A549 (cell line): ENCODE measurements around the gene TTC12. TPM values are rescaled to one million over a fixed set of nuclear protein-coding genes. Genes with fewer than 3 reads are reported as not detected.

ENCODE experiments used
- ATAC-seq, 2 experiments: fragments of 200-7000 bp in 1 of 2; fragments of >200 bp in 1 of 2; cut with Nextera tagmentation in 1 of 2; cut with Tn5 transposase in 1 of 2; 3 replicates each; pipeline versions ENCODE4 v1.8.0 to v1.9.1; 2018 to 2020; ENCODE audit warnings: mild to moderate bottlenecking in 1 of 2, moderate library complexity in 1 of 2
- CTCF ChIA-PET: fragments of 300-600 bp; sonication (Branson Sonifier 250); formaldehyde crosslinking; extraction: SDS; loops from one replicate; lab custom pipeline; 2021; ENCODE audit warnings: antibody characterized with exemption, inconsistent platforms; lab: Yijun Ruan, JAX
- POLR2A ChIA-PET: fragments of 350-600 bp; formaldehyde crosslinking; extraction: SDS; loops from one replicate; lab custom pipeline; 2021; ENCODE audit warnings: antibody characterized with exemption, inconsistent platforms; lab: Yijun Ruan, JAX
- DNase-seq, 2 experiments: peaks; one replicate each; pipeline versions ENCODE4 v3.0.0 to v3.0.0-alpha.2; 2011 to 2016; ENCODE audit warnings: low read depth in 1 of 2, low spot score in 1 of 2
- FAIRE-seq: peaks from 2 replicates; lab custom pipeline; 2011; peaks lifted over from hg19 to GRCh38; lab: Jason Lieb, UNC
- H3K27ac ChIP-seq, 2 experiments: fragments of >200 bp; sonication (Bioruptor Twin); formaldehyde crosslinking; 3 replicates each; pipeline ENCODE4 v1.5.1; 2016 to 2017
- H3K4me1 ChIP-seq: fragments of >200 bp; sonication (Bioruptor Twin); formaldehyde crosslinking; 3 replicates; pipeline ENCODE4 v1.6.1; 2016
- H3K4me2 ChIP-seq: fragments of >200 bp; sonication (Bioruptor Twin); formaldehyde crosslinking; 3 replicates; pipeline ENCODE4 v1.6.1; 2016
- H3K4me3 ChIP-seq: fragments of >200 bp; sonication (Bioruptor Twin); formaldehyde crosslinking; 3 replicates; pipeline ENCODE4 v1.5.1; 2016
- H3K9me3 ChIP-seq: fragments of >200 bp; sonication (Bioruptor Twin); formaldehyde crosslinking; 3 replicates; pipeline ENCODE4 v1.6.1; 2016
- EHF ChIP-seq: fragments of 250-450 bp; sonication (Bioruptor Pico); IDR thresholded peaks from 2 replicates; pipeline ENCODE4 v1.5.0; 2020; ENCODE audit warnings: mild to moderate bottlenecking
- FOSB ChIP-seq: fragments of 250-450 bp; sonication (Bioruptor Pico); IDR thresholded peaks from 2 replicates; pipeline ENCODE4 v1.5.0; 2020; ENCODE audit warnings: mild to moderate bottlenecking, moderate library complexity
- GATA3 ChIP-seq: IDR thresholded peaks from 2 replicates; pipeline ENCODE4 v1.6.1; 2012; ENCODE audit warnings: borderline replicate concordance
- HMGXB4 ChIP-seq: fragments of 250-450 bp; sonication (Bioruptor Pico); IDR thresholded peaks from 2 replicates; pipeline ENCODE4 v1.5.0; 2021; ENCODE audit warnings: mild to moderate bottlenecking, moderate library complexity, borderline replicate concordance
- HOXB13 ChIP-seq: fragments of 250-450 bp; sonication (Bioruptor Pico); IDR thresholded peaks from 2 replicates; pipeline ENCODE4 v1.5.0; 2020; ENCODE audit warnings: low read depth, mild to moderate bottlenecking, moderate library complexity
- HOXB5 ChIP-seq: fragments of 250-450 bp; sonication (Bioruptor Pico); IDR thresholded peaks from 2 replicates; pipeline ENCODE4 v1.5.0; 2020; ENCODE audit warnings: mild to moderate bottlenecking, moderate library complexity
- KDM5A ChIP-seq: fragments of 200-600 bp; sonication (generic); IDR thresholded peaks from 2 replicates; pipeline ENCODE4 v1.6.1; 2016; ENCODE audit warnings: antibody characterized with exemption, mild to moderate bottlenecking
- MAFK ChIP-seq: fragments of 450-650 bp; IDR thresholded peaks from 2 replicates; pipeline ENCODE4 v1.6.1; 2014; ENCODE audit not compliant: partially characterized antibody
- NR3C1 ChIP-seq: fragments of >200 bp; sonication (Bioruptor Twin); formaldehyde crosslinking; IDR thresholded peaks from 3 replicates; pipeline ENCODE4 v1.6.1; 2017
- POLR2A ChIP-seq: IDR thresholded peaks from 2 replicates; pipeline ENCODE4 v1.6.1; 2012; ENCODE audit warnings: mild to moderate bottlenecking, low read length
- SREBF2 ChIP-seq: fragments of 450-650 bp; IDR thresholded peaks from 2 replicates; pipeline ENCODE4 v1.6.1; 2014; ENCODE audit warnings: mild to moderate bottlenecking, moderate library complexity
- TFCP2L1 ChIP-seq: fragments of 250-450 bp; sonication (Bioruptor Pico); IDR thresholded peaks from 2 replicates; pipeline ENCODE4 v1.5.0; 2021; ENCODE audit warnings: mild to moderate bottlenecking
- USF2 ChIP-seq: fragments of 450-650 bp; IDR thresholded peaks from 2 replicates; pipeline ENCODE4 v1.6.1; 2014; ENCODE audit warnings: antibody characterized with exemption
- ZC3H11A ChIP-seq: fragments of 450-650 bp; IDR thresholded peaks from 2 replicates; pipeline ENCODE4 v1.6.1; 2014; ENCODE audit warnings: antibody characterized with exemption, mild to moderate bottlenecking
- WGBS: methylation state at CpG from one replicate; pipeline ENCODE4 v1.1.6; 2017; ENCODE audit errors: missing lambda C conversion rate; 5-methylcytosine and 5-hydroxymethylcytosine counted together
- polyA plus RNA-seq, 4 experiments: library from polyadenylated mRNA; depleted of rRNA in 3 of 4; stranded (reverse); fragments of >200 nt; fragmentation: RNase III in 1 of 4; extraction: RNeasy Plus Mini Kit Qiagen cat#74134 plus additional on column Dnase treatment in 1 of 4; gene quantifications; 2 replicates in 3 of 4; 3 replicates in 1 of 4; pipeline ENCODE4 v1.2.3, GENCODE V29; 2011 to 2017
- TF ChIP-seq, protein P1 (sequence below): fragments of >200 bp; sonication (Bioruptor Twin); formaldehyde crosslinking; IDR thresholded peaks from 3 replicates; pipeline ENCODE4 v1.6.1; 2016

The TTC12 gene
- polyA plus RNA-seq, 2 of the 4 experiments (the other 2 are of a cell fraction), result 5.9 to 13.5 TPM

- no peak within 1 kb of the TSS for H3K27ac ChIP-seq
- H3K4me3 ChIP-seq, result no peak within 1 kb of the TSS
- POLR2A ChIA-PET, result no interaction called here
- FAIRE-seq, result no peak
- H3K4me2 ChIP-seq, result no peak within 1 kb of the TSS
- CTCF ChIA-PET, result no interaction called here
- 92% methylated on average over 2 of the region's 46 CpGs for WGBS
- H3K4me1 ChIP-seq, result no peaks in the 10 kb centered on the region
- no peak for DNase-seq
- TF ChIP-seq SREBF2, result no peak
- no peak for TF ChIP-seq HMGXB4 (CRISPR knock-in tag)
- TF ChIP-seq HOXB13 (CRISPR knock-in tag), result no peak
- no peak for TF ChIP-seq EHF (CRISPR knock-in tag)
- H3K9me3 ChIP-seq, result no peaks in the 10 kb centered on the region
- ATAC-seq, result no peak
Observed at GRCh38 chr11:113387605-113388211, 73.3 kb downstream of the TTC12 start, which contains the start of gene ANKK1. Gene ANKK1 (plus strand): TSS chr11:113387779. CDS start chr11:113387885, 106 bp downstream.

DNA sequence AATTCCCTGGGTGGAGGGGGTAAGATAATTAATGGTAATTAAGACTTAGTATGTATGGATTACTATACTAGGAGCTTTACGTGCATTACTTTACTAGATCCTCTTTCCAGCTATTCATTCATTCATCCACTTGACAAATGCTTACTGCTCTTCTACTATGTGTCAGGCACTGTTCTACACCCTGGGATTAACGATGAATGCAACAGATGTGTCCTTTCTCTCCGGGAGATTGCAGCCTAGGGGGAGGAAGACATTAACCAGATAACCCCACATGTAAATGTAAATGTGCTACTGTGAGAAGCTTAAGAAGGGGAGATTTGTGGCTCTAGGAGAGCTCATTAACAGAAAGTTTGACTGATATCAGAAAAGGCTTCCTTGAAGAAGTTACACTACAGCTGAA is 74.9 kb downstream of the TTC12 start:
- DNase-seq (no peak), FAIRE-seq (no peak), ATAC-seq (no peak)
- H3K4me2 ChIP-seq, result no peak overlapping the region
- no peaks in the 10 kb centered on the region for H3K4me1 ChIP-seq
- H3K9me3 ChIP-seq, result no peaks in the 10 kb centered on the region
- CTCF ChIA-PET, result interaction anchor here (0.7 to 1.5 kb wide), 2 partner anchors 10 to 144 kb away, joined by 3 to 4 read pairs; no protein-coding TSS in a partner anchor
- no peak for TF ChIP-seq MAFK
- no peak for TF ChIP-seq KDM5A
- no peak overlapping the region for H3K4me3 ChIP-seq
- 21% methylated on average over 3 of the region's 3 CpGs for WGBS
- POLR2A ChIA-PET, result no interaction called here
- H3K27ac ChIP-seq, result no peak overlapping the region

DNA sequence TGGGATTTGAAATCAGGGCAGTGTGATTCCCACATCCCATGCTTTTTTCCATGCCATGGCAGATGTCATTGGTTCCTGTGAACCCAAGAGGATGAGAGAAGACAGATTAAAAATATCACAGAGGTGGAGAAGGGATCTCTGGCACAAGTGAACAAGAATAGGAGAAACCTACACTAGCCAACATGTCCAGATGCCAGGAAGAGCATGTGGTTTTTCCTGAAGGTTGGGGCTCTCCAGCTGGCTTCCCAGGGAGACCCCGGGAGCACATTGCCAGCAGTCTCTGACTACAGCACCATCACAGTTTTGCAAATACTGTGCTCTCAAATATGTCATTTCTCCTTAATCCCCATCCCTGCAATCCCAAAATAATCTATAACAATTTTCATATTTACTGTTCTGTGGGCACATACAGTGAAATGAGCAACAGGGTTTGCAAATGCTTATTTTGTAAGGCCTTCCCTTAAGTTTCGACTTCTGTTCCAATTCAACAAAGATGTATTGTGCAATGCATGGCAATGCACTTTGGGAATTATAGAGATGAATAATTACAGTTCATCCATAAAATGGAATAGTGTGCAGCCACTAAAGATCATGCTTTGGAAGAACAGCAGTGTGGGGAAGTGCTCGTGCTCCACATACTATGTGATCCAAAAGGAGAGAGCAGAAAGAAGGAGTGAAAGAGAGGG is 78.0 kb downstream of the TTC12 start:
- ATAC-seq, result no peak
- FAIRE-seq, result no peak
- DNase-seq, result no peak
- POLR2A ChIA-PET, result no interaction called here
- Histone ChIP-seq H3K9me3 (no peaks in the 10 kb centered on the region), H3K27ac (no peak overlapping the region), H3K4me3 (no peak overlapping the region), H3K4me2 (no peak overlapping the region), H3K4me1 (no peaks in the 10 kb centered on the region)
- CTCF ChIA-PET, result interaction anchor here (0.5 to 1.0 kb wide), 2 partner anchors 25 to 458 kb away, joined by 3 read pairs; no protein-coding TSS in a partner anchor
- 11% methylated on average over 3 of the region's 3 CpGs for WGBS
- no peak for TF ChIP-seq USF2
- TF ChIP-seq, protein P1, sequence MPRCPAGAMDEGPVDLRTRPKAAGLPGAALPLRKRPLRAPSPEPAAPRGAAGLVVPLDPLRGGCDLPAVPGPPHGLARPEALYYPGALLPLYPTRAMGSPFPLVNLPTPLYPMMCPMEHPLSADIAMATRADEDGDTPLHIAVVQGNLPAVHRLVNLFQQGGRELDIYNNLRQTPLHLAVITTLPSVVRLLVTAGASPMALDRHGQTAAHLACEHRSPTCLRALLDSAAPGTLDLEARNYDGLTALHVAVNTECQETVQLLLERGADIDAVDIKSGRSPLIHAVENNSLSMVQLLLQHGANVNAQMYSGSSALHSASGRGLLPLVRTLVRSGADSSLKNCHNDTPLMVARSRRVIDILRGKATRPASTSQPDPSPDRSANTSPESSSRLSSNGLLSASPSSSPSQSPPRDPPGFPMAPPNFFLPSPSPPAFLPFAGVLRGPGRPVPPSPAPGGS, result no peak

GRCh38 chr11:113393501-113393985 is 79.2 kb downstream of the TTC12 start:
- Histone ChIP-seq H3K9me3 (no peaks in the 10 kb centered on the region), H3K4me1 (no peaks in the 10 kb centered on the region), H3K4me2 (no peak overlapping the region), H3K27ac (no peak overlapping the region), H3K4me3 (no peak overlapping the region)
- FAIRE-seq, result no peak
- ChIA-PET CTCF (interaction anchor here (0.6 to 1.0 kb wide), 2 partner anchors 14 to 457 kb away, joined by 3 read pairs; no protein-coding TSS in a partner anchor), POLR2A (no interaction called here)
- no peak for ATAC-seq
- WGBS, result 23% methylated on average over 4 of the region's 8 CpGs
- DNase-seq, result no peak
- TF ChIP-seq EHF (CRISPR knock-in tag), result no peak
- TF ChIP-seq NR3C1, result no peak
- no peak for TF ChIP-seq TFCP2L1 (CRISPR knock-in tag)
- TF ChIP-seq GATA3, result no peak
- no peak for TF ChIP-seq KDM5A
- TF ChIP-seq, protein P1, result no peak
- no peak for TF ChIP-seq HOXB5
- TF ChIP-seq FOSB (CRISPR knock-in tag), result no peak
- no peak for TF ChIP-seq SREBF2
- TF ChIP-seq ZC3H11A, result no peak
- TF ChIP-seq POLR2A, result no peak
